Measurements from ENCODE around the gene MDFIC2. TPM values are rescaled to one million over a fixed set of nuclear protein-coding genes. Genes with fewer than 3 reads are reported as not detected.

MDFIC2 gene
- total and polyA plus RNA-seq, 2 donors (not counting 3 experiments of a cell fraction or from before 2014, with no cell fraction given): not detected

- H3K27me3 ChIP-seq (ENCODE audit: control insufficient read depth in 2 of 2, insufficient read depth in 2 of 2, low read length in 2 of 2): no peaks in the 10 kb centered on the region
- H2AFZ ChIP-seq (ENCODE audit: low read depth, low read length): no peak overlapping the region
- H3K4me2 ChIP-seq (ENCODE audit: insufficient read depth, low read length): no peak overlapping the region
- TF ChIP-seq GATA2 (IDR thresholded peaks at IDR 0.05; ENCODE audit: insufficient read depth, insufficient read length, low read depth, low read length) (no peak), MAX (IDR thresholded peaks at IDR 0.05; ENCODE audit: insufficient read depth, insufficient read length) (no peak), CTCF (IDR thresholded peaks at IDR 0.05; ENCODE audit: extremely low read depth in 1 of 2, insufficient read depth in 1 of 2, low read depth in 1 of 2, low read length in 2 of 2) (no peak), JUN (IDR thresholded peaks at IDR 0.05; ENCODE audit: borderline replicate concordance, insufficient read depth, insufficient read length, low read depth) (no peak), POLR2AphosphoS5 (IDR thresholded peaks at IDR 0.05; ENCODE audit: insufficient read depth, low read depth, low read length) (no peak), EZH2 (IDR thresholded peaks at IDR 0.05; ENCODE audit: borderline replicate concordance, low read depth, low read length, severe bottlenecking) (no peak), FOS (IDR thresholded peaks at IDR 0.05; ENCODE audit: borderline replicate concordance, insufficient read depth, low read length) (no peak), POLR2A (IDR thresholded peaks at IDR 0.05; ENCODE audit: low read depth, low read length) (no peak), MYC (IDR thresholded peaks at IDR 0.05; ENCODE audit: low read depth, low read length) (no peak)
- dilution Hi-C loops (cut with MboI; ENCODE audit: extremely low pct_ligation_motif_present, low sequenced_read_pairs) (no loop called here), intact Hi-C loops (cut with micrococcal nuclease) (no loop called here)
- H3K9me1 ChIP-seq (replicated peaks; ENCODE audit: control insufficient read depth, extremely low read depth, insufficient read depth, low read length): no peaks in the 10 kb centered on the region
- H3K4me1 ChIP-seq (ENCODE audit: control insufficient read depth, extremely low read depth, insufficient read depth, low read length): no peaks in the 10 kb centered on the region
- DNase-seq (ENCODE audit: low read depth, low spot score): no peak
- no peaks in the 10 kb centered on the region for H4K20me1 ChIP-seq (replicated peaks; ENCODE audit: control insufficient read depth, extremely low read depth, insufficient read depth, low read length)
- no peaks in the 10 kb centered on the region for H3K9me3 ChIP-seq (replicated peaks; ENCODE audit: control insufficient read depth, insufficient read depth, low read length)
- H3K4me3 ChIP-seq (replicated peaks in 1 of 3; ENCODE audit: insufficient read depth in 1 of 3, low read depth in 1 of 3, low read length in 3 of 3): no peak overlapping the region
- no TSS peak for BruUV-seq (replicated peaks)
- POLR2A ChIA-PET: no interaction called here
- H3K36me3 ChIP-seq (ENCODE audit: control insufficient read depth in 2 of 2, extremely low read depth in 1 of 2, insufficient read depth in 2 of 2, low read length in 2 of 2): no peaks in the 10 kb centered on the region
- no peaks in the 10 kb centered on the region for H3K79me2 ChIP-seq (ENCODE audit: control insufficient read depth, insufficient read depth, low read length)
- no peak overlapping the region for H3K9ac ChIP-seq (replicated peaks; ENCODE audit: extremely low read depth, insufficient read depth, low read length)
- H3K27ac ChIP-seq (ENCODE audit: insufficient read depth, low read depth, low read length): no peak overlapping the region
- CTCF ChIA-PET: no interaction called here
- FAIRE-seq: no peak
Observed at GRCh38 chr3:70225146-70225545, 87.3 kb downstream of the MDFIC2 start.
